IPS-18c (cell line): ENCODE data around the gene IL18BP.

Source experiments
- H3K4me3 ChIP-seq: 2 replicates; pipeline ENCODE4 v1.7.0; 2013; ENCODE audit warnings: low read depth, mild to moderate bottlenecking, low read length, moderate library complexity; ENCODE audit not compliant: insufficient read depth
- H3K9me3 ChIP-seq: one replicate; pipeline ENCODE4 v1.6.1; 2013; ENCODE audit warnings: mild to moderate bottlenecking, low read length, moderate library complexity; ENCODE audit not compliant: control insufficient read depth, insufficient read depth

Gene IL18BP

DNA sequence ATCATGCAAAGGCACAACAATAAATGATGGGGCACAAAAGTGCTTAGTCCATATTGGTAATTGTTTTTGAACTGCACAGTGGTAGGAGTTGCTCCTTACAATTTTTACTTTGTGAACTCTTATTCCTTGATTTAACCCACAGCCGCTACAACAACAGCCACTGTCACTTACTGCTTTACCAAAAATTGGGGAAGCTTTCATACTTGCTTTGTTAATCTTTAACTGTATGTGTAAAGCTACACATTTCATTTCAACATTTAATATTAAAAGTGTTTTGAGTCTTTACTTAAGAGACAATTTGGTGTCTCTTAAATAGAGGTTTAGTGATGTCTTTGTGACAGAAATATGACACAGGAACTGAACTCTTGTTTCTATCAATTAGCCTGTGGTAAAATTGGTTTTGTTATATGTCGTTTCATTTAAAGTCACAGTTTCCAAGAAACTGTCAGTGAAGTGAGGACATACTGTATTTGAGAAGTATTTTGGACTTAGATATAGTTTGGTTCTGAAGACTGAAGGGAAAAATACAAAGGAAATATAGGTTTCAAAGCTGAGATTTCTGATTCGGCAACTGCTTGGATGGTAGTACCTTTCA, 6.5 kb upstream of the IL18BP start:
- Histone ChIP-seq H3K4me3 (no peak overlapping the region), H3K9me3 (no peaks in the 10 kb centered on the region)

DNA sequence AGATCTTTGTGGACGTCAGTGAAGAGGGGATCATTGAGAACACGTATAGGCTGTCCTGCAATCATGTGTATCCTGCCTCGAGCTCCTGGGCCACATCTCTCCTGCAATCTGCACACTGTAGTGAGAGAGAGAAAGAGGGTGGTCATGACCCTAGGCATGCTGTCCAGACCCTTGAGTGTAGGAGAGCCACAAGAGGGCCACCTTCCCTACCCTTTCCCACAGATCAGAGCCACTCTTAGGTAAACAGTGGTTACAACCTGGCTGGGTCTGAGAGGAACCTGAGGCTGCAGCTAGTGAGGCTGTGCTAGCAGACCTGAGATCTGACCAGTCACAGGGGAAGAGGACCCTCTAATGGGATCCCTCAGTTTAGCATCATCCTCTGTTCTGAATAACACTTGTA, 3.9 kb upstream of the IL18BP start:
- Histone ChIP-seq H3K9me3 (no peaks in the 10 kb centered on the region), H3K4me3 (no peak overlapping the region)

DNA sequence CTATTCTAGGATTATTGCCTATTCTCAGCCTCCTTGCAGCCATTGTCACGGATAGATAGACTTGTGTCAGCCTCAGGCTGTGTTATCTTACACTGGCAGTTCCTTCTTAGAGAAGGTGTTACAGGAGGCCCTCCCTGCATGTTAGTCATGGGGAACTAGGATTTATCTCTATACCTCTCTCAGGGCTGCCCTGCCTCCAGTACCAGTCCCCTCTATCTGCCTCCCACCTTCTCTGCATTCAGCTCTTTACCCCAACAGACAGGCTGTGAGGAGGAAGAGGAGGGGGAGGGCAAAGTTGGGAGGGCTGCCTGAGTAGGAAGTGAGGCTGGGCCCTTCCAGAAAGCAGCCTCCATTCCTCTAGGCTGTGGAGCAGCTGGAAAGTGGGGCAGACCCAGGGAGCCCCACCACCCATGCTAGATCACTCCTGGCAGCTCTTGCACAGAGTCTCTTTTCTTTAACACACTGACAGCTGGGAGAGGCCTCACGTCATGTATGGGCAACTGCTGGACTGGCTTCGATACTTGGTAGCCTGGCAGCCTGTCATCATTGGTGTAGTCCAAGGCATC, 2.9 kb upstream of the IL18BP start:
- H3K9me3 ChIP-seq: no peaks in the 10 kb centered on the region
- H3K4me3 ChIP-seq: no peak overlapping the region

DNA sequence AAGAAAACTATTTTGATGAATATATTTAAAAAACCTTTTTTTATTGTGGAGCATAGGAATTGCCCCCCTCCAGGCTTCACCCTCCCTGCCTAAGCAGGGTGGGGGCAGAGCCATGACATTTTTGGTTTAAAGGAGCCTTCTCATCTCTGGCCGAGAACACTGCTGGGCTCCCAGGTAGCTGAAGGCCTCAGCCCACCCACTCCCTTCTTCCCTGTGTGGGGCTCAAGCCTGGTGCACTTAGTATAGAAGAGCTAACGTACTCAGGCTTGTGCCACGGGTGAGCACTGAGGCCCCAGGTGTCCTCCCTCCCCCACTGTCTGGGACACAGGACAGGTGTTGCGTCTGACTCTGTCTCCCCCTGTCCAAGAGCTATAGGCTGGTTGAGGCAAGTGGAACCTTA, 2.2 kb upstream of the IL18BP start:
- Histone ChIP-seq H3K9me3 (no peaks in the 10 kb centered on the region), H3K4me3 (no peak overlapping the region)

DNA sequence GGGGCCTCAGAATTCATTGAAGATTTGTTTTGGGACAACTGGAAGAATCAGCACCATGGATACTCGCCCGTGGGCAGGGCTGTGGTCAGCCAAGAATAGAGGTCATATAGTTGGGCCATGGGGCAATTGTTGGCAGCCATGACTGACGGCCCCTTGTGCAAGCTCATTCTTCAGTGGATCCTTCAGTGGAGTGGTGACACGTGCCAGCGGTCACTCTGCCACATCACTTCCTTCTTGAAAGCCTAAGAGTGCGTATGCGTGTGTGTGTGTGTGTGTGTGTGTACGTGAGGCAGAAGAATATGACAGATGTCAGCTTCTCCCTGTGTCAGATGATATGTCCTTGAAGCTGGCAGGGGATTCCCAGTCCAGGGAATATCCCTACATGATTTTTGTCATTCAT, 1.8 kb upstream of the IL18BP start:
- Histone ChIP-seq H3K4me3 (no peak overlapping the region), H3K9me3 (no peaks in the 10 kb centered on the region)

DNA sequence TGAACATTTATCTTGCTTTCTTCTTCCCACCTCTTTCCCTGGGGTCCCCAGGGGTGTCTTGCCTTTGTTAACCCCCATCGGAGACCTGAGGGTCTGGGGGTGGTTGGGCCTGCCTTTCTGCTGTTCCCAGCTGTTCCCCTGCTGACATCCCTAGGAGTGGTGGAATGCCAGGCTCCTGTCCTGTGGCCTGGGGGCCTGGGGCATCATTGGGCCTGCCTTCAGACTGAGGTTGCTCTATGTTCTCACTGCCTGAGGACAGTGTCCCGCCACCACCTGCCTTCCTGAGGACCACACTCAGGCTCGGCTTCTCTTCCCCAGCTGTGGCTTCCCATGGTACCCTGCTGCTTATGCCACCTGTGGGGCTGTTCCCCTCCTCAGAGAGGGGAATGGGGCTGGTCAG, 1.1 kb upstream of the IL18BP start:
- no peak overlapping the region for H3K4me3 ChIP-seq
- no peaks in the 10 kb centered on the region for H3K9me3 ChIP-seq

DNA sequence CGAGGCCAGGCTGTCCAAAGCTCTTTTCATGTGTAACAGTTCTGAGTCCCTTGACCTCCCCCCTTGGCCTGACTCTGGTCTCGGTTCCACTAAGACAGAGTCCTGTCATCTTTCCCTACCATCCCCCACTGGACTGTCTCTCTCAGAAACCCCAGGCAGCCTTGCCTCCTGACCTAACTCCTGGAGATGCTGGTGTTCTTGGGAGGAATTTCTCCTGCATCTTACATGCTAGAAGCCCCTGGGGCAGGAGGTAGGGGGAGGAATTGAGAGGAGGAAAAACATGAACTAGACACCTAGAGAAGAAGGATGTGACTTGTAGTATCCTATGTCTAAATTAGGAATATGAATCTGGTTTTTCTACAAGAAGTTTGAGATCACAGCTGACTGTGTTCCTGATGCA, 648 bp upstream of the IL18BP start:
- no peaks in the 10 kb centered on the region for H3K9me3 ChIP-seq
- no peak overlapping the region for H3K4me3 ChIP-seq

DNA sequence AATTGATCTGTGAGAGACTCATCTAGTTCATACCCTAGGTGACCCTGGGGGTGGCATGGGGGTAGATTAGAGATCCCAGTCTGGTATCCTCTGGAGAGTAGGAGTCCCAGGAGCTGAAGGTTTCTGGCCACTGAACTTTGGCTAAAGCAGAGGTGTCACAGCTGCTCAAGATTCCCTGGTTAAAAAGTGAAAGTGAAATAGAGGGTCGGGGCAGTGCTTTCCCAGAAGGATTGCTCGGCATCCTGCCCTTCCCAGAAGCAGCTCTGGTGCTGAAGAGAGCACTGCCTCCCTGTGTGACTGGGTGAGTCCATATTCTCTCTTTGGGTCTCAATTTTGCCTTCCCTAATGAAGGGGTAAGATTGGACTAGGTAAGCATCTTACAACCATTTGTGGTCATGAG, 653 bp downstream of the IL18BP start:
- Histone ChIP-seq H3K4me3 (no peak overlapping the region), H3K9me3 (no peaks in the 10 kb centered on the region)

DNA sequence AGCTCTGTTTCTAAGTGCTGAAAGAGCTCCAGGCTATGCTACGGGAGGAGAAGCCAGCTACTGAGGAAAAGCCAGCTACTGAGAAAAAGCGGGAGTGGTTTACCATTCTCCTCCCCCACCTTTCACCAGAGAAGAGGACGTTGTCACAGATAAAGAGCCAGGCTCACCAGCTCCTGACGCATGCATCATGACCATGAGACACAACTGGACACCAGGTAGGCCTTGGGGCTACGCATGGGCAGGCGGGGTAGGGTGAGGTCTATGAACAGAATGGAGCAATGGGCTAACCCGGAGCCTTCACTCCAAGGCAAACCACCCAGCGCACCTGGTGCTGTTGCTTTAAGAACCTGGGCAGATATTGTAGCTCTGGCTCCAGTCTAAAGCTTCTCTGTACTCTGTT, 1.1 kb downstream of the IL18BP start:
- no peak overlapping the region for H3K4me3 ChIP-seq
- H3K9me3 ChIP-seq: no peaks in the 10 kb centered on the region

DNA sequence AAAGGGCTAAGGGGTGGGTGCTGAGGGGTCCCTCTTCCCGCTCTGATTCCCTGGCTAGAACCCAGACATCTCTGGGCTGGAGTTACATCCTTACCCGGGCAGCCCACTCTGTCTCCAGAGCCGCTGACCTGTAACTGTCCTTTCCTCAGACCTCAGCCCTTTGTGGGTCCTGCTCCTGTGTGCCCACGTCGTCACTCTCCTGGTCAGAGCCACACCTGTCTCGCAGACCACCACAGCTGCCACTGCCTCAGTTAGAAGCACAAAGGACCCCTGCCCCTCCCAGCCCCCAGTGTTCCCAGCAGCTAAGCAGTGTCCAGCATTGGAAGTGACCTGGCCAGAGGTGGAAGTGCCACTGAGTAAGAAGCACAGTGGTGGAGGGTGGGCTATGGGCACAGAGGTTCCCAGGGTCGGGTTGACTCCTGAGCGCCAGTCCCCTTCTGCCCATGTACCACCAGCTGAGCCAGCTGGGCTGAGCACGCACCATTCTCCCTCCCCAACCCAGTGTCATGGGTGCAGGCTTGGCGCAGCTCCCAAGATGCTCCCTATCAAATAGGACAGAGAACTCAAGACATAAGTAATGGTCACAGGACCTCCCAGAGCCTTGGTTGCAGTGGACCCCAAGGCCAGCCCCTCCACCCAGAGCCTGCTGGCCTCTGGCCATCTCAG, 1.6 kb downstream of the IL18BP start:
- Histone ChIP-seq H3K4me3 (no peak overlapping the region), H3K9me3 (no peaks in the 10 kb centered on the region)

DNA sequence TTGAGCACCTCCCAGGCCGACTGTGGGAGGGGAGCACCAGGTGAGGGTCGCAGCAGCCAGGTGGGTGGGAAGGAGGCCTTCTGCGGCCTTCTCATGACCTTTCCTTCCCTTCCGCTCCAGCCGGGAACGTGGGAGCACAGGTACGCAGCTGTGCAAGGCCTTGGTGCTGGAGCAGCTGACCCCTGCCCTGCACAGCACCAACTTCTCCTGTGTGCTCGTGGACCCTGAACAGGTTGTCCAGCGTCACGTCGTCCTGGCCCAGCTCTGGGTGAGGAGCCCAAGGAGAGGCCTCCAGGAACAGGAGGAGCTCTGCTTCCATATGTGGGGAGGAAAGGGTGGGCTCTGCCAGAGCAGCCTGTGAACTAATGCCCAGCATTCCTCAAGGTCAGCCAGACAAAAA, 2.6 kb downstream of the IL18BP start:
- Histone ChIP-seq H3K9me3 (no peaks in the 10 kb centered on the region), H3K4me3 (no peak overlapping the region)

DNA sequence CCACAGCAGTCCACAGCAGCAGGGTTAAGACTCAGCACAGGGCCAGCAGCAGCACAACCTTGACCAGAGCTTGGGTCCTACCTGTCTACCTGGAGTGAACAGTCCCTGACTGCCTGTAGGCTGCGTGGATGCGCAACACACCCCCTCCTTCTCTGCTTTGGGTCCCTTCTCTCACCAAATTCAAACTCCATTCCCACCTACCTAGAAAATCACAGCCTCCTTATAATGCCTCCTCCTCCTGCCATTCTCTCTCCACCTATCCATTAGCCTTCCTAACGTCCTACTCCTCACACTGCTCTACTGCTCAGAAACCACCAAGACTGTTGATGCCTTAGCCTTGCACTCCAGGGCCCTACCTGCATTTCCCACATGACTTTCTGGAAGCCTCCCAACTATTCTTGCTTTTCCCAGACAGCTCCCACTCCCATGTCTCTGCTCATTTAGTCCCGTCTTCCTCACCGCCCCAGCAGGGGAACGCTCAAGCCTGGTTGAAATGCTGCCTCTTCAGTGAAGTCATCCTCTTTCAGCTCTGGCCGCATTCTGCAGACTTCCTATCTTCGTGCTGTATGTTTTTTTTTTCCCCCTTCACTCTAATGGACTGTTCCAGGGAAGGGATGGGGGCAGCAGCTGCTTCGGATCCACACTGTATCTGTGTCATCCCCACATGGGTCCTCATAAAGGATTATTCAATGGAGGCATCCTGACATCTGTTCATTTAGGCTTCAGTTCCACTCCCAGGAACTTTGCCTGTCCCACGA, 3.3 kb downstream of the IL18BP start:
- Histone ChIP-seq H3K9me3 (no peaks in the 10 kb centered on the region), H3K4me3 (no peak overlapping the region)

DNA sequence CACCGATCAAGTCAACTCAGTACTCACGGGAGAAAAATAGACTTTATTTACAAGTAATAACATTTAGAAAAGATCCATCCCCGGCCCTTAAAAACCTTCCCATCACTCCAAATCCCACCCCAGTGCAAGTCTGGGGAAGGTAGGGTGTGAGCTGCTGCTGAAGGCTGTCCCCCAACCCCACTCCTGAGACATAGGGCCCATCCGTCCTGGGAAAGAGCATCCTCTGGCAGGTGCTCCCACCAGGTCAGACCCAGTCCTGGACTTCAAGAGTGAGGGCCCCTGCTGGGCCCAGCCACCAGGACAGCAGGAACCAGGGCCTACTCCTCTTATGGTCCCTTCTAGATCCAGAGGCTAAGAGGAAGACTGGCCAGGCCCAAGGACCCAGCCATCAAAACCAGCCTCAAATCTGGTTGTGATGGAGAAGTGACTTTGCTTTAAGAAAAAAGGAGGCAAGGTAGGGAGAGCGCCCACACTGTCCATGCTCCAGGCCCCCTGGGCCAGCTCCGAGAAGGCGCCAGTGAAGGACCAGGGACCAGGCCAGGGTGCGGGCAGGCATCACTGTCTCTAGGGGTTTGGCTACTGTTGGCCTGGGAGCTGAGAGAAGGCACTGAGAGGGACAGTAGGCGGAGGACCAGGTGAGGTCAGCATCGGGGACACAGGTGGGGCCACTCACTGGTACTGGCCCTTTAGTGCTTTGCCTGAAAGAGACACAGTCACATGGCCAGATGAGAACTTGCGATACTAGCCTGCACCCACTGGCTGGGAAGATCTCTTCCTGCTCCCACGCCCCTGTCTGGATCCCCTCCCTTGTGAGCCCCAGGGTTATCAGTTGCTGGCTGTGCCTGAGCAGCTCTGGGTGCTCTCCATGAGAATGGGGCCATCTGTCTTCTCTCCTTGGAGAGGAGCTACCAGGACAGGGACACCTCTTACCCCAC, 4.4 kb downstream of the IL18BP start:
- no peaks in the 10 kb centered on the region for H3K9me3 ChIP-seq

DNA sequence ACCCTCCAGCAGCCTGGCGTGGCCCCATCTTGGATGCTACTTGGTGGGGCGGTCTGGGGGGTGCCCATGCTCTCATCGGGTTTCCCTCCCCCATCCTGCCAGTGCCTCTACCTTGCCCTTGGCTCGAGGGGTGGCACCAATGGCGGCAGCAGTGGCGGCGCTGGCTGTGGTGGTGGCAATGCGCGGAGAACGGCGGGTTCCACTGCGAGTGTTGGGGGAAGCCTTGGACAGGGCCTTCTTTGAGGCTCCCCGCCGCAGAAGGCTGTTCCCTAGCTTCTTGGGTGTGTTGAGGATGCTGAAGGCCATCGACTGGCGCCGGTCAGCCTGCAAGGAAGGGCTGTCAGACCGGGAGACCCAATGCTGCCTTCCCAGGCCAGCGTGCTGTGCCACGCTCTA, 5.1 kb downstream of the IL18BP start:
- no peaks in the 10 kb centered on the region for H3K9me3 ChIP-seq
- H3K4me3 ChIP-seq: no peak overlapping the region

More for the DNA sequence above, 4.4 kb downstream of the IL18BP start:
- no peak overlapping the region for H3K4me3 ChIP-seq

DNA sequence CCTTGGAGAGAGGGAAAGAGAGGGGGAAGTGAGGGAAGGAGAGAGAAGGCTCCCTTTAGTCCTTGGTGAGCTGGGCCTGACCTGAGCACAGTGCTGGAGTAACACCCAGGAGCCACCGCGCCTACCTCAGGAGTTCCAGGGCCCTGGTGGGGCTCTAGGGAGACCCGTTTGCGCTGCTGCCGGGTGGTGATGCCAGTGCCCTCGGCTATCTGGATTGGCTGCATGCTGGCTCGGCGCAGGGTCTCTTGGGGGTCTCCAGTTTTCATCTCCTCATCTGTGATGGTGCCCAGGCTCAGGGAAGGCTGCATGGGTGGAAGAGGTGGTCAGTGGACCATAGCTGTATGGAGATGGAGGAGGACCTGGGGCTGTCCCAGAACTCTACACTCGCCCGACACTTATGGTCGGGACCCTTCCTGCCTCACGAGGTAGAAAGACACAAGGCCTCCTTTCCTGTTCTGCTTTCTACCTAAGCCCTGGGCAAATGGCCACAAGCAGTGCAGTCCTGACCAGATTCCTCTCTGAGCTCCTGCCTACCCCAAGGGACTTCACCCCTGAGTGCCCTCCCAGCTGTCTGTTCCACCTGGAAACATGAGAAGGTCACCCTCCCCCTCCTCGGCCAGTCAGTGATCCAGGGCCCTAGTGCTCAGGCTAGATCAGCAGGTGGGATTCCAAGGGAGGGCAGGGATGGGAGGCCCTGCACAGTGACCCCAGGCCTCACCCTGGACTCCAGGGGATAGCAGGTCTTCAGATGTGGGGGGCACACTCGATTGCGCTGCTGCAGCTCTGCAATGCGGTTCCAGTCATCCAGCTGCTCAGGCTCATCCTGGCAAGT, 6.0 kb downstream of the IL18BP start:
- Histone ChIP-seq H3K4me3 (no peak overlapping the region), H3K9me3 (no peaks in the 10 kb centered on the region)
